Iris pigment epithelial cell (primary cell): ENCODE data around the gene BROX.
A peak's percentile ranks its signal among the peaks of the same experiment; 100 is the strongest.

Experiments
- DNase-seq: peaks from one replicate; pipeline ENCODE4 v3.0.0-alpha.2; 2011; ENCODE audit warnings: low read depth

Gene BROX

DNA sequence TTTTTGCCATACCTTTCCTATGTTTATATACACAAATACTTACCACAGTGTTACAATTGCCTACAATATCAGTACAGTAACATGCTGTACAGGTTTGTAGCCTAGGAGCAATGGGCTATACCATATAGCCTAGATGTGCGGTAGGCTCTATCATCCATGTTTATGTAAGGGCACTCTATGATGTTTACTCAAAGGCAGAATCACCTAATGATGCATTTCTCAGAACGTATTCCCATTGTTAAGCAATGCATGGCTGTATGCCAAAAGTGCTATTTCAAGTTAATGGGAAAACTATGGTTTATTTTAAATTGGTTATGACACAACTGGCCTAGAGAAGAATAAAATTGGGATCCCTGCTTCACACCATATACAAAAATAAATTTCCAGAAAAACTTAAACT is 65.6 kb downstream of the BROX start:
- DNase-seq: peak; percentile 65

- no peak for DNase-seq
These were observed 68.9 kb downstream of the BROX start for GRCh38 chr1:222781251-222781650.

DNA sequence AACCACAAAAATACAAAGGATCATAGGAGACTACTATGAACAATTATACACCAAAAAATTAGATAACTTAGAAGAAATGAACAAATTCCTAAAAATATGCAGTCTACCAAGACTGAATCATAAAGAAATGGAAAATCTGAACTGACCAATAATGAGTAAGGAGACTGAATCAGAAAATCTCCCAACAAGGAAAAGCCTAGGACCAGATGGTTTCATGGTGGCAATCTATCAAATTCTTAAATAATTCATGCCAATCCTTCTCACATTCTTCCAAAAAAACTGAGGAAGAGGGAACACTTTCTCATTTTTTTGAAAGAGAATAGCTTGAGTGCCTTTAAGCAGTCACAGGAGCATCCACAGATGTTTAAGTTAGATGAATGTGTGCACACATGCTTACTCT is 70.7 kb downstream of the BROX start:
- DNase-seq: no peak

- DNase-seq: no peak
These were observed 72.0 kb downstream of the BROX start for GRCh38 chr1:222784371-222784770.
